ENCODE measurements around the gene CAMK1. TPM values are rescaled to one million over a fixed set of nuclear protein-coding genes. Genes with fewer than 3 reads are reported as not detected.

The CAMK1 gene
- total RNA-seq, 1 donor from 2014 or later = 35.7 TPM

- H3K27ac ChIP-seq = no peak overlapping the region
- TF ChIP-seq CTCF (IDR thresholded peaks at IDR 0.05) = no peak
- no peak for ATAC-seq
- H3K4me1 ChIP-seq = peaks cover 13% of the 10 kb centered on the region
- H3K4me3 ChIP-seq = no peak overlapping the region
- no peaks in the 10 kb centered on the region for H3K27me3 ChIP-seq
- intact Hi-C loops (cut with DNase I) = no loop called here
- DNase-seq = no peak
- no peaks in the 10 kb centered on the region for H3K9me3 ChIP-seq
- H3K36me3 ChIP-seq = peaks cover 46% of the 10 kb centered on the region
Observed at GRCh38 chr3:9807981-9808344, 38.2 kb upstream of the CAMK1 start.

GRCh38 chr3:9806688-9807589, 37.2 kb upstream of the CAMK1 start:
- Histone ChIP-seq H3K9me3 (no peaks in the 10 kb centered on the region), H3K4me1 (peaks cover 13% of the 10 kb centered on the region), H3K27ac (no peak overlapping the region), H3K27me3 (no peaks in the 10 kb centered on the region), H3K36me3 (peaks cover 54% of the 10 kb centered on the region), H3K4me3 (no peak overlapping the region)
- DNase-seq = no peak
- intact Hi-C loops (cut with DNase I) = no loop called here
- no peak for ATAC-seq
- no peak for TF ChIP-seq CTCF (IDR thresholded peaks at IDR 0.05)

- Histone ChIP-seq H3K36me3 (peaks cover 62% of the 10 kb centered on the region), H3K4me1 (peaks cover 13% of the 10 kb centered on the region), H3K27me3 (no peaks in the 10 kb centered on the region), H3K4me3 (no peak overlapping the region), H3K9me3 (no peaks in the 10 kb centered on the region), H3K27ac (no peak overlapping the region)
- DNase-seq (no peak), ATAC-seq (no peak)
- intact Hi-C loops (cut with DNase I) = no loop called here
- no peak for TF ChIP-seq CTCF (IDR thresholded peaks at IDR 0.05)
Observed at GRCh38 chr3:9806137-9806536, 36.4 kb upstream of the CAMK1 start.

- no peaks in the 10 kb centered on the region for H3K9me3 ChIP-seq
- intact Hi-C loops (cut with DNase I) = no loop called here
- peaks cover 6% of the 10 kb centered on the region for H3K4me1 ChIP-seq
- no peak for TF ChIP-seq CTCF (IDR thresholded peaks at IDR 0.05)
- H3K27ac ChIP-seq = no peak overlapping the region
- no peak overlapping the region for H3K4me3 ChIP-seq
- peaks cover 74% of the 10 kb centered on the region for H3K36me3 ChIP-seq
- no peak for ATAC-seq
- no peaks in the 10 kb centered on the region for H3K27me3 ChIP-seq
- DNase-seq = no peak
Observed at GRCh38 chr3:9804996-9805395, 35.2 kb upstream of the CAMK1 start.

- no peak for ATAC-seq
- no peak overlapping the region for H3K4me3 ChIP-seq
- no peak overlapping the region for H3K27ac ChIP-seq
- TF ChIP-seq CTCF (IDR thresholded peaks at IDR 0.05) = no peak
- H3K9me3 ChIP-seq = no peaks in the 10 kb centered on the region
- intact Hi-C loops (cut with DNase I) = no loop called here
- no peaks in the 10 kb centered on the region for H3K4me1 ChIP-seq
- no peaks in the 10 kb centered on the region for H3K27me3 ChIP-seq
- no peak for DNase-seq
- H3K36me3 ChIP-seq = peaks cover 89% of the 10 kb centered on the region
Observed at GRCh38 chr3:9803494-9803893, 33.7 kb upstream of the CAMK1 start.

All from upper lobe of right lung (tissue), 1 donor.